Astrocyte of the spinal cord (primary cell): Measurements from ENCODE around the gene PDGFB.

Experiments
- DNase-seq: peaks from one replicate; pipeline ENCODE4 v3.0.0; 2011; ENCODE audit warnings: low read depth, low spot score
- H3K4me3 ChIP-seq: 2 replicates; pipeline ENCODE4 v1.5.1; 2011; ENCODE audit warnings: low read depth, mild to moderate bottlenecking, low read length, moderate library complexity
- in situ Hi-C: cut with HindIII; loops from 2 replicates; pipeline ENCODE4 v1.10.0; 2017; ENCODE audit warnings: low sequenced_read_pairs
- TF ChIP-seq, protein P1 (sequence below): IDR thresholded peaks from 2 replicates; pipeline ENCODE4 v1.5.1; 2012; ENCODE audit warnings: low read depth, mild to moderate bottlenecking, low read length, inconsistent platforms

PDGFB gene

DNA sequence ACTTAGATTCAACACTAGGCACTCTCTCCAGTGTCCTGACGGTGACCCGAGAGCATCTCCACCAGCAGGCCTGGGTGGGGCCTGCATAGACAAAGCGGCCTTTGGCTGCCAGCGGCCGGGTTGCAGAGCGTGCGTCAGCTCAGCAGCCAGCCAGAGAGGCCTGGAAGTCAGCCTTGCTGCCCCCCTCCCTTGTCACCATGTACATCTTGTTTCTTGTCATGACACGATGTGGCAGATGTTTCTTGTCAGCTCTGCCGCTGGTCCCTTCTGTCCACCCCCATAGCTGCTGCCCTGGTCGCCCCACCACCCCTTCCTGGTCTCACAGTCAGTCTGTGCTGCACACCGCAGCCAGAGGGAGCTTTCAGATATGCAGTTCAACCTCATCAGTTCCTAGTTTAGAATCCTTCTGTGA is 59.2 kb downstream of the PDGFB start:
- TF ChIP-seq, protein P1, sequence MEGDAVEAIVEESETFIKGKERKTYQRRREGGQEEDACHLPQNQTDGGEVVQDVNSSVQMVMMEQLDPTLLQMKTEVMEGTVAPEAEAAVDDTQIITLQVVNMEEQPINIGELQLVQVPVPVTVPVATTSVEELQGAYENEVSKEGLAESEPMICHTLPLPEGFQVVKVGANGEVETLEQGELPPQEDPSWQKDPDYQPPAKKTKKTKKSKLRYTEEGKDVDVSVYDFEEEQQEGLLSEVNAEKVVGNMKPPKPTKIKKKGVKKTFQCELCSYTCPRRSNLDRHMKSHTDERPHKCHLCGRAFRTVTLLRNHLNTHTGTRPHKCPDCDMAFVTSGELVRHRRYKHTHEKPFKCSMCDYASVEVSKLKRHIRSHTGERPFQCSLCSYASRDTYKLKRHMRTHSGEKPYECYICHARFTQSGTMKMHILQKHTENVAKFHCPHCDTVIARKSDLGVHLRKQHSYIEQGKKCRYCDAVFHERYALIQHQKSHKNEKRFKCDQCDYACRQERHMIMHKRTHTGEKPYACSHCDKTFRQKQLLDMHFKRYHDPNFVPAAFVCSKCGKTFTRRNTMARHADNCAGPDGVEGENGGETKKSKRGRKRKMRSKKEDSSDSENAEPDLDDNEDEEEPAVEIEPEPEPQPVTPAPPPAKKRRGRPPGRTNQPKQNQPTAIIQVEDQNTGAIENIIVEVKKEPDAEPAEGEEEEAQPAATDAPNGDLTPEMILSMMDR = peak; percentile 27
- in situ Hi-C loops = no loop called here
- no peak for DNase-seq
- H3K4me3 ChIP-seq = no peak overlapping the region

GRCh38 chr22:39184586-39185577 is 59.9 kb downstream of the PDGFB start:
- in situ Hi-C loops = no loop called here
- no peak for DNase-seq
- TF ChIP-seq, protein P1 = no peak
- no peak overlapping the region for H3K4me3 ChIP-seq

GRCh38 chr22:39183991-39184585 is 60.7 kb downstream of the PDGFB start:
- no peak for DNase-seq
- in situ Hi-C loops = no loop called here
- H3K4me3 ChIP-seq = no peak overlapping the region
- TF ChIP-seq, protein P1 = no peak

- no peak overlapping the region for H3K4me3 ChIP-seq
- DNase-seq = no peak
- TF ChIP-seq, protein P1 = no peak
- in situ Hi-C loops = no loop called here
Observed at GRCh38 chr22:39182478-39183030, 62.2 kb downstream of the PDGFB start.

- no peak for DNase-seq
- in situ Hi-C loops = no loop called here
- TF ChIP-seq, protein P1 = no peak
- H3K4me3 ChIP-seq = no peak overlapping the region
Observed at GRCh38 chr22:39181778-39182177, 63.0 kb downstream of the PDGFB start.

GRCh38 chr22:39181356-39181755 is 63.4 kb downstream of the PDGFB start:
- TF ChIP-seq, protein P1 = no peak
- in situ Hi-C loops = no loop called here
- no peak overlapping the region for H3K4me3 ChIP-seq
- no peak for DNase-seq
